GM23338 (cell line): ENCODE data around the gene MRPL38.

Experiments
- CREB1 ChIP-seq: fragments of 250-450 bp; sonication (Bioruptor Pico); IDR thresholded peaks from 2 replicates; pipeline ENCODE4 v1.5.0; 2020; ENCODE audit warnings: low read depth, mild to moderate bottlenecking, moderate library complexity
- EZH2 ChIP-seq: fragments of 200-600 bp; sonication (generic); IDR thresholded peaks from one replicate; pipeline ENCODE4 v1.8.0; 2017; ENCODE audit warnings: antibody characterized with exemption, mild to moderate bottlenecking, low read depth; ENCODE audit not compliant: unreplicated experiment
- EZH2phosphoT487 ChIP-seq: fragments of 200-600 bp; sonication (generic); IDR thresholded peaks from one replicate; pipeline ENCODE4 v1.8.1; 2018; ENCODE audit warnings: antibody characterized with exemption; ENCODE audit not compliant: unreplicated experiment
- POLR2AphosphoS5 ChIP-seq: IDR thresholded peaks from 2 replicates; pipeline ENCODE4 v1.6.1; 2016; ENCODE audit warnings: antibody characterized with exemption, low read depth
- TF ChIP-seq, protein P1 (sequence below), 2 experiments: fragments of 200-600 bp in 1 of 2; sonication (generic) in 1 of 2; conservative IDR thresholded peaks; 2 replicates each; pipeline versions ENCODE4 v1.5.1 to v1.6.1; 2016 to 2017; ENCODE audit warnings: antibody characterized with exemption in 2 of 2, low read depth in 2 of 2, mild to moderate bottlenecking in 2 of 2, moderate library complexity in 1 of 2

DNA sequence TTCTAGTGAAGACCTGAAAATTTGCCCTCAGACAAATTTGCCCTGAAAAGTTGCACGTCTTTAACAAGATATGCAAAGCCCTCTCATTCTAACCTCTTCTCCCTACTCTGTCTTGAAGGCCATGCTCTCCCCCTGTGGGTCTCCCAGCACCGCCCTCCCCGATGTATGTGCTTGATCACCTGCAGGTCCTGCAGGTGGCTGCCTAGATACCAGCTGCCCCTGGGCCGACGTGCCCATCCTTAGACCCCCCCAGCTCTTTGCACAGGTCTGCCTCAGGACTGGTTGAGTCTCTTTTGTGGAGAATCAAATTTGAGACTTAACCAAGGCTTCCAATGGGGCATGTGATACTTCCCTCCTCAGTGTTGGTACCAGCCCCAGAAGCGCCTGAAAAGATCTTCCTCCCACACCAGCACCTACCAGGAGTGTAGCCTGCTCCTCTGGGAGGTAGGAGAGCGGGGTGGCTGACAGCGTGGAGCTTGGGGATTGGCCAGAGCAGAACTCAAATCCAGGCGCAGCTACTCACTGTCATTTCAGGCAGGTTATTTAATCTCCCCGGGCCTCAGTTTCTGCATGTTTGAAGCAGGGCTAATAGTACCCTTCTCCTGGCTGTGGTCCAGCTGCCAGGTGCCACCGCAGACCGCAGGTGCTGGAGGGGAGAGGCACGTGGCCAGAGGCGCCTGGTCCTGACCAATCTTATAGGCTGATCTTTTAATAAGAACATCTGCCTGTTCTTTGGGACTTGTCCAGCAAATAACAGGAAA lies 4.5 kb upstream of the MRPL38 start:
- TF ChIP-seq POLR2AphosphoS5 (no peak), EZH2 (no peak), CREB1 (CRISPR knock-in tag) (no peak), EZH2phosphoT487 (no peak)
- TF ChIP-seq, protein P1, sequence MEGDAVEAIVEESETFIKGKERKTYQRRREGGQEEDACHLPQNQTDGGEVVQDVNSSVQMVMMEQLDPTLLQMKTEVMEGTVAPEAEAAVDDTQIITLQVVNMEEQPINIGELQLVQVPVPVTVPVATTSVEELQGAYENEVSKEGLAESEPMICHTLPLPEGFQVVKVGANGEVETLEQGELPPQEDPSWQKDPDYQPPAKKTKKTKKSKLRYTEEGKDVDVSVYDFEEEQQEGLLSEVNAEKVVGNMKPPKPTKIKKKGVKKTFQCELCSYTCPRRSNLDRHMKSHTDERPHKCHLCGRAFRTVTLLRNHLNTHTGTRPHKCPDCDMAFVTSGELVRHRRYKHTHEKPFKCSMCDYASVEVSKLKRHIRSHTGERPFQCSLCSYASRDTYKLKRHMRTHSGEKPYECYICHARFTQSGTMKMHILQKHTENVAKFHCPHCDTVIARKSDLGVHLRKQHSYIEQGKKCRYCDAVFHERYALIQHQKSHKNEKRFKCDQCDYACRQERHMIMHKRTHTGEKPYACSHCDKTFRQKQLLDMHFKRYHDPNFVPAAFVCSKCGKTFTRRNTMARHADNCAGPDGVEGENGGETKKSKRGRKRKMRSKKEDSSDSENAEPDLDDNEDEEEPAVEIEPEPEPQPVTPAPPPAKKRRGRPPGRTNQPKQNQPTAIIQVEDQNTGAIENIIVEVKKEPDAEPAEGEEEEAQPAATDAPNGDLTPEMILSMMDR (conservative IDR thresholded peaks at IDR 0.05; ENCODE audit: low read depth in 2 of 2) = no peak
